ENCODE measurements around the gene ADCY10. TPM values are rescaled to one million over a fixed set of nuclear protein-coding genes. Genes with fewer than 3 reads are reported as not detected.

ADCY10 gene
- polyA plus RNA-seq, 3 donors = 0.09 TPM; not detected in 2

DNA sequence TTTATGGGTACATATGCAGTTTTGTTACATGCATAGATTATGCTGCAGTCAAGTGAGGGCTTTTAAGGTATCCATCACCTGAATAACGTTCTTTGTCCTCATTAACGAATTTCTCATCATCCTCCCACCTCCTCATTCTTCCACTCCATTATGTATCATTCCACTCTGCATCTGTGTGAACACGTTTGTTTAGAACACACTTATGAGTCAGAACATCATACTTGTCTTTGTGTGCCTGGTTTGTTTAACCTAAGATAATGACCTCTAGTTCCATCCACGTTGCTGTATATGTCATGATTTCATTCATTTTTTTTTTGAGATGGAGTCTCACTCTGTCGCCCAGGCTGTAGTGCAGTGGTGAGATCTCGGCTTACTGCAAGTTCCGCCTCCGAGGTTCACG is 29.6 kb upstream of the ADCY10 start:
- H2AFZ ChIP-seq (ENCODE audit: insufficient read depth, low read depth, low read length, poor library complexity, severe bottlenecking) = no peak overlapping the region
- Mint-ChIP-seq H3K27me3 (ENCODE audit: low read depth in 3 of 3) (peaks cover 0 to 2% (median 0%) of the 10 kb centered on the region in 3 donors), H3K9me3 (peaks cover 0 to 10% (median 3%) of the 10 kb centered on the region in 7 donors), H3K27ac (peak overlapping the region in 1 of 7 donors; percentile 49), H3K36me3 (peaks cover 3 to 16% of the 10 kb centered on the region in 2 donors), H3K4me1 (peaks cover 7% of the 10 kb centered on the region), H3K4me3 (no peak overlapping the region)
- no peak overlapping the region for H3K27ac ChIP-seq (ENCODE audit: low read depth in 1 of 2, low read length in 2 of 2)
- no peaks in the 10 kb centered on the region for H3K9me3 ChIP-seq (replicated peaks in 1 of 2; ENCODE audit: control insufficient read depth in 1 of 2, insufficient read depth in 1 of 2, low read length in 2 of 2)
- intact Hi-C loops (cut with micrococcal nuclease) = no loop called here
- H3K4me2 ChIP-seq (replicated peaks; ENCODE audit: extremely low read depth, low read length, poor library complexity, severe bottlenecking) = no peak overlapping the region
- H4K20me1 ChIP-seq (ENCODE audit: insufficient read depth, low read length) = peaks cover 29% of the 10 kb centered on the region
- peaks cover 99% of the 10 kb centered on the region for H3K79me2 ChIP-seq (ENCODE audit: insufficient read depth, low read length)
- no peaks in the 10 kb centered on the region for H3K36me3 ChIP-seq (replicated peaks in 1 of 2; ENCODE audit: control insufficient read depth in 1 of 2, insufficient read depth in 2 of 2, low read length in 2 of 2)
- no peak overlapping the region for H3K4me3 ChIP-seq (replicated peaks in 1 of 3; ENCODE audit: low read depth in 2 of 3, low read length in 3 of 3)
- no peak overlapping the region for H3K9ac ChIP-seq (ENCODE audit: insufficient read depth, low read length, poor library complexity, severe bottlenecking)
- H3K4me1 ChIP-seq (ENCODE audit: control insufficient read depth in 1 of 2, insufficient read depth in 2 of 2, low read length in 2 of 2) = peaks cover 0 to under 1% of the 10 kb centered on the region in 2 donors
- no peak for TF ChIP-seq CTCF (IDR thresholded peaks at IDR 0.05)
- WGBS (ENCODE audit: insufficient coverage) = 98% methylated on average over 7 of the region's 9 CpGs
- no peak for DNase-seq
- H3K27me3 ChIP-seq (ENCODE audit: control insufficient read depth in 2 of 2, insufficient read depth in 2 of 2, low read length in 2 of 2) = no peaks in the 10 kb centered on the region

GRCh38 chr1:167940264-167940663 is 26.3 kb upstream of the ADCY10 start:
- no peak overlapping the region for H3K4me3 ChIP-seq (replicated peaks in 1 of 3; ENCODE audit: low read depth in 2 of 3, low read length in 3 of 3)
- DNase-seq = no peak
- no peaks in the 10 kb centered on the region for H3K36me3 ChIP-seq (replicated peaks in 1 of 2; ENCODE audit: control insufficient read depth in 1 of 2, insufficient read depth in 2 of 2, low read length in 2 of 2)
- no peaks in the 10 kb centered on the region for H3K27me3 ChIP-seq (ENCODE audit: control insufficient read depth in 2 of 2, insufficient read depth in 2 of 2, low read length in 2 of 2)
- H3K9me3 ChIP-seq (replicated peaks in 1 of 2; ENCODE audit: control insufficient read depth in 1 of 2, insufficient read depth in 1 of 2, low read length in 2 of 2) = no peaks in the 10 kb centered on the region
- H2AFZ ChIP-seq (ENCODE audit: insufficient read depth, low read depth, low read length, poor library complexity, severe bottlenecking) = no peak overlapping the region
- H3K27ac ChIP-seq (ENCODE audit: low read depth in 1 of 2, low read length in 2 of 2) = no peak overlapping the region
- H3K79me2 ChIP-seq (ENCODE audit: insufficient read depth, low read length) = peaks cover 91% of the 10 kb centered on the region
- Mint-ChIP-seq H3K27ac (no peak overlapping the region), H3K4me1 (peaks cover 13% of the 10 kb centered on the region), H3K36me3 (peaks cover 3 to 16% of the 10 kb centered on the region in 2 donors), H3K9me3 (peaks cover 0 to 8% (median 3%) of the 10 kb centered on the region in 7 donors), H3K27me3 (ENCODE audit: low read depth in 3 of 3) (peaks cover 0 to 5% (median 3%) of the 10 kb centered on the region in 3 donors), H3K4me3 (no peak overlapping the region)
- no peak for TF ChIP-seq CTCF (IDR thresholded peaks at IDR 0.05)
- no peak overlapping the region for H3K4me2 ChIP-seq (replicated peaks; ENCODE audit: extremely low read depth, low read length, poor library complexity, severe bottlenecking)
- peaks cover 8% of the 10 kb centered on the region for H4K20me1 ChIP-seq (ENCODE audit: insufficient read depth, low read length)
- peaks cover 5 to 16% of the 10 kb centered on the region in 2 donors for H3K4me1 ChIP-seq (ENCODE audit: control insufficient read depth in 1 of 2, insufficient read depth in 2 of 2, low read length in 2 of 2)
- H3K9ac ChIP-seq (ENCODE audit: insufficient read depth, low read length, poor library complexity, severe bottlenecking) = no peak overlapping the region
- intact Hi-C loops (cut with micrococcal nuclease) = no loop called here
- WGBS (ENCODE audit: insufficient coverage) = no CpG with 5 or more reads among the region's 2 CpGs

All from CD14-positive monocyte (primary cell).